ENCODE measurements around the gene RBM47.

DNA sequence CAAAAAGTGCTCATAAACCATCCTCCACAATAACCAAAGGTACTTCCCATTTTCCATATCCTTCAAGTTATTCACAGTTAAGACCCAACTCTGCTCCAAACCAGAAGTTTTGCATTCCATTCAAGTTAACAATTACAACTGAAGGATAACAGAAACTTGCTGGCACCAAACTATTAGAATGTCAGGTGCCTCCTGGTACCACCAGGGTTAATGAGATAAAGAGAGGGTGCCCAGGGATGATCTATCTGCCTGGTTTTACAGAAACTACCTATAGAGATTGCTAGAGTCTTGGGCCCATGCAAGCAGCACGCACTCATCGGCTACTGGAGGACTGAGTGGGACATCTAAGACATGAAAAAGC, 114.6 kb downstream of the RBM47 start:
- TF ChIP-seq, protein P1, sequence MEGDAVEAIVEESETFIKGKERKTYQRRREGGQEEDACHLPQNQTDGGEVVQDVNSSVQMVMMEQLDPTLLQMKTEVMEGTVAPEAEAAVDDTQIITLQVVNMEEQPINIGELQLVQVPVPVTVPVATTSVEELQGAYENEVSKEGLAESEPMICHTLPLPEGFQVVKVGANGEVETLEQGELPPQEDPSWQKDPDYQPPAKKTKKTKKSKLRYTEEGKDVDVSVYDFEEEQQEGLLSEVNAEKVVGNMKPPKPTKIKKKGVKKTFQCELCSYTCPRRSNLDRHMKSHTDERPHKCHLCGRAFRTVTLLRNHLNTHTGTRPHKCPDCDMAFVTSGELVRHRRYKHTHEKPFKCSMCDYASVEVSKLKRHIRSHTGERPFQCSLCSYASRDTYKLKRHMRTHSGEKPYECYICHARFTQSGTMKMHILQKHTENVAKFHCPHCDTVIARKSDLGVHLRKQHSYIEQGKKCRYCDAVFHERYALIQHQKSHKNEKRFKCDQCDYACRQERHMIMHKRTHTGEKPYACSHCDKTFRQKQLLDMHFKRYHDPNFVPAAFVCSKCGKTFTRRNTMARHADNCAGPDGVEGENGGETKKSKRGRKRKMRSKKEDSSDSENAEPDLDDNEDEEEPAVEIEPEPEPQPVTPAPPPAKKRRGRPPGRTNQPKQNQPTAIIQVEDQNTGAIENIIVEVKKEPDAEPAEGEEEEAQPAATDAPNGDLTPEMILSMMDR (IDR thresholded peaks at IDR 0.05): no peak
- no peak for TF ChIP-seq POLR2A (IDR thresholded peaks at IDR 0.05)

All from vagina (tissue), 2 donors.